Fibroblast of skin of right biceps (primary cell): ENCODE data around the gene CD53.
"Not testable (repeated sequence)": the region's sequence is repeated elsewhere in the genome, so short reads cannot be mapped to it uniquely, and the experiment has no call there.

ENCODE experiments used
- DNase-seq: peaks from one replicate; pipeline ENCODE4 v3.0.0-alpha.2; 2013

CD53 gene, protein sequence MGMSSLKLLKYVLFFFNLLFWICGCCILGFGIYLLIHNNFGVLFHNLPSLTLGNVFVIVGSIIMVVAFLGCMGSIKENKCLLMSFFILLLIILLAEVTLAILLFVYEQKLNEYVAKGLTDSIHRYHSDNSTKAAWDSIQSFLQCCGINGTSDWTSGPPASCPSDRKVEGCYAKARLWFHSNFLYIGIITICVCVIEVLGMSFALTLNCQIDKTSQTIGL

DNA sequence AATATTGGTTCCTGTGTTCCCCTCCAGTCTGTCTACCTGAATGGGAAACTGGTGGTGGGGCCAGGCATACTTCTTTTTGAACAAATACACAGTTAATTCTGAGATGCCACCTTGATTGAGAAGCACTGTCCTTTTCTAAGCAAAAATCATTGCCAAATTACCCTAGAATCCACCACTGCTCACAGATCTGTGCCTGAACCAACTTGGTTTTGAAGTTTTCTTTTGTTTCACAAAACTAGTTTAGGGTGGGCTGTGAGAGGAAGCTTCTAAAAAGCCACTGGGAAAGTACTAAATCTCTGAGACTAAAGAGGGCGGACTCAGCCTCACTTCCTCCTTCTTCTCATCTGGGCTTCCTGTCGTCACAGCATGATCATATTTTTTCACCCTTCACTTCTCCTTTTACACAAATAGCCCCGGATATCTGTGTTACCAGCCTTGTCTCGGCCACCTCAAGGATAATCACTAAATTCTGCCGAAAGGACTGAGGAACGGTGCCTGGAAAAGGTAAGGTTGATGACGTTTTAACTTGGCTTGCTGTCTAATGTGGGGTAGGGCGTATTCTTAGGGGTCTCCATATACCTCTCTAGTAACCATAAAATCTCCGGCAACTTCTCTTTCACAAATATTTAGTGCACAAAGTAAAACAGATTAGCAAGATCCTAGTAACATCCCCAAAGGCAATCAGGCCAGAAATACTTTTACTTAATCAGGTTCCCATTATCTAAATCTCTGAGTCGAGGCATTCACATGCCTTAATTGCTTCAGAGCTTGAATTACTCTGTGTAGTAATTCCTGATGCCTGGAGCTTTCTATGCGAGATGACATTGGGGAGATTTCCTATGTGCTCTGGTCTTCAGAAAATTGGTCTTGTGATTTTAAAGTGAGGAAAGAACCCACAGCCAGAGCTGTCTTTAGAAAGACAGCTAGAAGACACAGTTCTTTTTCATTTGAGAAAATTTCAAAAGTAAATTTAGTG lies at the start of gene CD53:
CD53 (plus strand) TSS at position 404 of the 976 bp plus-strand sequence. CDS start 18,261 bp downstream, outside the sequence.
- DNase-seq = no peak

GRCh38 chr1:110824192-110824591 lies 48.8 kb upstream of the CD53 start:
- no peak for DNase-seq

GRCh38 chr1:110829955-110830553 lies 42.9 kb upstream of the CD53 start:
- DNase-seq = peak; percentile 4

DNA sequence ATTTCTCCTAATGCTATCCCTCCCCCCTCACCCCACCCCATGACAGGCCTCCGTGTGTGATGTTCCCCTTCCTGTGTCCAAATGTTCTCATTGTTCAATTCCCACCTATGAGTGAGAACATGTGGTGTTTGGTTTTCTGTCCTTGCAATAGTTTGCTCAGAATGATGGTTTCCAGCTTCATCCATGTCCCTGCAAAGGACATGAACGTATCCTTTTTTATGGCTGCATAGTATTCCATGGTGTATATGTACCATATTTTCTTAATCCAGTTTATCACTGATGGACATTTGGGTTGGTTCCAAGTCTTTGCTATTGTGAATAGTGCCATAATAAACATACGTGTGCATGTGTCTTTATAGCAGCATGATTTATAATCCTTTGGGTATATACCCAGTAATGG lies 39.2 kb upstream of the CD53 start:
- not testable (repeated sequence) for DNase-seq

DNA sequence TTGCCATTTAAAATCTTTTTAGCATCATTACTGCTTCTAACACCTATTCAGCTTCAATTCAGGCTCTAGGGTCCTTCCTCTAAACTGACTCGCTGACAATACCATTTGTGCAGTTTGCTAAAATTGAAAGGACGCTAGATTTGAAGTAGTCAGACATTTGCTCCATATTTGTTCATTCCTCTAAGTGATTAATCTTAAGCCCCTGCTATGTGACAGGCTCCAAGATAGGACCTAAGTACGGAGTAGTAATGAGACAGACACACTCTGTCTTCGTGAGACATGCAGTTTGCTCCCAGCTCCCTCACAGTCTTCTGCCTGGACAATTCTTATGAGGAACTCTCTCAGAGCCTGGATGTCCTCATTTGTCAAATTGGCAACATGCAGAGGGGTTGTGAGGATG lies 26.1 kb upstream of the CD53 start:
- no peak for DNase-seq

GRCh38 chr1:110850145-110850544 lies 22.8 kb upstream of the CD53 start:
- DNase-seq = no peak

- DNase-seq = no peak
Measured at GRCh38 chr1:110850627-110851026, 22.3 kb upstream of the CD53 start.

DNA sequence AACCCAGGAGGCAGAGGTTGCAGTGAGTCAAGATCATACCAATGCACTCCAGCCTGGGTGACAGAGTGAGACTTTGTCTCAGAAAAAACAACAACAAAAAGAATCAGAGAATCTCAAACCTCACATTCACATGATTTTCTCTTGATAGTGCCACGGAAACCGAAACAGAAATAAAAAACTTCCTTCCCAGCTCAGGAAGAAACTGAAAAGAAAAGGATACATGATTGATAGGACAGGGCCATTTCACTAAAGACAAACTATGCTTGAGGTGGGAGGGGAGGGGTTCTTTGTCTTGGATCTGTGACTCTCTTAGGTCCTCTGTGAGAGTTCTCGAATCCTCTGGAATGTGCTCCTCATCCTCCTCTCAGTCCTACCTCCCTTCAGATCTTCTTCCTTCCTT lies 19.8 kb upstream of the CD53 start:
- DNase-seq = no peak

DNA sequence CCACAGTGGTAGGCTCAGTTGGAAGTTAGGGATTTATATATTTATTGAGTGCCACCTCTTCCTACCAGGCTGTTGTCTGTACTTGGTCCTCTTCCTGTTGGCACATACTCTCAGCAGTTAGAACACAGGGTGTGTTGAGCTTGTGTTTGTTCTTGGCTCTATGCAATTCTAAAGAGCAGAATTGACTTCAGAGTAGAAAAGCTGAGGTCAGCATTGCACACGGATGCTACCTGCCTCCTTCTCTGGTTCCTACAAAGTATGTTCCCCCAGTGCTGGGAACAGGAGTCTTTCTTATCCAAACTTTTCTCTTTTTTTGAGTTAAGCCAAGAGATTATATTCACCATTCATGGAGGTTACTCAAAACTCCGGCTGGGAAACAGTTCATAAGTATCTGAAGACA lies 16.5 kb upstream of the CD53 start:
- DNase-seq = no peak

DNA sequence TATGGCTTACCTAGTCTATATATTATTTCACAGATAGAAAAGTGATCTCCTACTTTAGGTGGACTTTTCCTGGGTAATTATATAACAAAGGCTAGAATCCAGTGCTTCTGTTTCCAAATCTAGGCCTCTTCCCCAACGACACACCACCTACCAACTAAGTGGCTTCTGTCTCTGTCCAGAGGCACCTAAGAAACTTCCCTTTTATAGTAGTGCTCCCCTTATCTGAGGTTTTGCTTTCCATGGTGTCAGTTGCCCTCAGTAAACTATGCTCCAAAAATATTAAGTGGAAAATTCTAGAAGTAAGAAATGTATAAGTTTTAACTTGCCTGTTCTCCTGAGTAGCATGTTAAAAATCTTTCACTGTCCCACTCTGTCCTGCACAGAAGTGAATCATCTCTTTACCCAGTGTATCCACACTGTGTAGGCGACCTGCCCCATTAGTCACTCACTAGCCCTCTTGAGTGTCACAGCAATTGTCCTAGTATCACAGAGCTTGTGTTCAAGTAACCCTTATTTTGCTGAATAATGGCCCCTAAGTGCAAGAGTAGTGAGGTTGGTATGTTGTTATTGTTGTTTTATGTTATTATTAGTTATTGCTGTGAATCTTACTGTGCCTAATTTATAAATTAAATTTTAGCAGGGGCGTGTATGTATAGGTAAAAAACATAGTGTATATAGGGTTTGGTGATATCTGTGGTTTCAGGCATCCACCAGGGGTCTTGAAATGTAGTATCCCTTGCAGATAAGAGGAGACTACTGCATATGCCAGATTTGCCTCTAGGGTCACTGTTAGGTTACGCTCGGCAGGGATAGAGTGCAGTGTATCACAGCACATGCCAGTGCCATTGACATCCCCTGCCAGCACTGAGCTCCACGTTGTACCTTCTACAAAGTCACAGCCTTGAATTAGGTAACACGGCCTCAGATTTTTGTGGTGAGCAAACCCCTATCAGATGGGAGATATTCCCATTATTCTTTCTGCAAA lies 14.7 kb upstream of the CD53 start:
- no peak for DNase-seq

DNA sequence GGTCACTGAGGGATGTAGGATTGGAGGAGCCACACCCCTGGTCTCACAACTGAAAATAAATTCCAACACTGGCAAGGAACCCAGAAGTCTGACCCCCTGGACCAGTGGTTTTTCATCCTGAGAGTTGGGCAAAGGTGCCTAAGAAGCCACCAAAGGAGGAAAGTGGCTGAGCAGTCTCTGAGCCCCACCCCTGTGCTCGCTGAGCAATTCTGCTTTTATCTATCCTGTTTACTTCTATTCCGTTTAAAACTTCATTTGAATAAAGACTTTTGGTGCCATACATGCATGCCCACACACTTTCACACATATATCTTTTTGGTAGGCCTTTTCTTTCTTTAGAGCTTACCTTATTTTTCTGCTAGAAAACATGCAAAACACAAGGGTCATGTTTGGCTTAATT lies 13.9 kb upstream of the CD53 start:
- no peak for DNase-seq

DNA sequence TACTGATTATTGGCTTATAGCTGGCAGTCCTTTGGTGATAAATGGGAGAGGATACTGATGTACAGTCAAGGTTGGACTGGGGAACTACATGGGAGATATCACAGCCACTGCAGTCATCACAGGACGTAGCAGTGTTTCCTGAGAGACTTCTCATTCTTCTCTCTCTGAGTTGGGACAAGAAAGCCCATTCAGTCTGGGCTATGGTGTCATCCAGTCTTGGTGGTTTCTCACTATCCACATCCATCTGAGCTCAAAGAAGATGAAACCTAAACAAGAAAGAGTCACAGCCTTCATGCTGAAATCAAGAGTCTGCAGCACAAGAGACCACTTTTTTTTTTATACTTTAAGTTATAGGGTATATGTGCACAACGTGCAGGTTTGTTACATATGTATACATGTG lies 12.8 kb upstream of the CD53 start:
- DNase-seq = no peak

DNA sequence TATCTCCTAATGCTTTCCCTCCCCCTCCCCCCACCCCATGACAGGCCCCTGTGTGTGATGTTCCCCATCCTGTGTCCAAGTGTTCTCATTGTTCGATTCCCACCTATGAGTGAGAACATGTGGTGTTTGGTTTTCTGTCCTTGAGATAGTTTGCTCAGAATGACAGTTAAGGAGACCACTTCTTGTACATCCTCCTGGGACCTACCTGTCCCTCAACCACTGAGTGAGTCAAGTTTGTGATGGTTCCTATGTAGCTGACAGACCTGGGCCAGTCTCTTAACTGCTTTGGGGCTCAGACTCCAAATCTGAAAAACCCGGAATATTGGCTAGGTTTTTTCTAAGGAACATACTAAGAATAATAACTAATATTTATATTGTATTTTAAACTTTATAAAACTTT lies 12.3 kb upstream of the CD53 start:
- not testable (repeated sequence) for DNase-seq

GRCh38 chr1:110861942-110862341 lies 11.0 kb upstream of the CD53 start:
- DNase-seq = not testable (repeated sequence)

DNA sequence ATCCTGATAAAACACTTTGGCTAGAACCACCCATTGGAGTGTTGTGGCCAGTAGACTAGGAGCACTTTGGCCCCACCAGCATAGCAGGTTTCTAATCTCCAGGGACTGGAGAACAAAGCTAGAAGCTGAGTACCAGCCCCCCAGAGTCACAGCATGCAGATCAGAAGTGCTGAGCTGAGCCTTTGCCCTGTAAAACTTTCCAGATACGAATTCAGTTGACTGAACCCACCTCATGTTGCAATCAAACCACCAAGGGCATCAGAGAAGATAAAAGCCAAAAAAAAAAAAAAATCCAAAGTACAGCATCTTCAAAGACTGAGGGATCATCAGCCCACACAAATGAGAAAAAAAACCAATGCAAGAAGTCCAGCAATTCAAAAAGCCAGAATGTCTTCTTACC lies 8.7 kb upstream of the CD53 start:
- DNase-seq = no peak

- no peak for DNase-seq
Measured at GRCh38 chr1:110870721-110871388, 2.1 kb upstream of the CD53 start.

DNA sequence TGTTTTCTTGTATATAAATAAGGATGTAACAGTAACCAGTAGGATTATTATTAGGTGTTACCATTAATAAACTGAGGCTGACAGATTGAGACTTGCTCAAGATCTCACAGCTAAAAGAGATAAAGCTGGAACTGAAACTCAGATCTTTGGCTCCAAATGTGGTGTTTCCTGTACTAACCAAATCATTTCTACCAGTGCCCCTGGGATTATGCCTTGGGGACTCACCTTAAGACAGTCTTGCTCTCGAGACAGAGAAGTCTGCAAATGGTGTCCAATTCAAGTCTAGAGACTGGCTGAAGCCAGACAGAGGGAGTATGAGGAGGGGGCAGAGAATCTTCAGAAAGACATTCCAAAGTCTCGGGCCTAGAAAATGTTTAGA lies 593 bp upstream of the CD53 start:
- DNase-seq = no peak

- no peak for DNase-seq
Measured at GRCh38 chr1:110873856-110874255, 908 bp downstream of the CD53 start.

DNA sequence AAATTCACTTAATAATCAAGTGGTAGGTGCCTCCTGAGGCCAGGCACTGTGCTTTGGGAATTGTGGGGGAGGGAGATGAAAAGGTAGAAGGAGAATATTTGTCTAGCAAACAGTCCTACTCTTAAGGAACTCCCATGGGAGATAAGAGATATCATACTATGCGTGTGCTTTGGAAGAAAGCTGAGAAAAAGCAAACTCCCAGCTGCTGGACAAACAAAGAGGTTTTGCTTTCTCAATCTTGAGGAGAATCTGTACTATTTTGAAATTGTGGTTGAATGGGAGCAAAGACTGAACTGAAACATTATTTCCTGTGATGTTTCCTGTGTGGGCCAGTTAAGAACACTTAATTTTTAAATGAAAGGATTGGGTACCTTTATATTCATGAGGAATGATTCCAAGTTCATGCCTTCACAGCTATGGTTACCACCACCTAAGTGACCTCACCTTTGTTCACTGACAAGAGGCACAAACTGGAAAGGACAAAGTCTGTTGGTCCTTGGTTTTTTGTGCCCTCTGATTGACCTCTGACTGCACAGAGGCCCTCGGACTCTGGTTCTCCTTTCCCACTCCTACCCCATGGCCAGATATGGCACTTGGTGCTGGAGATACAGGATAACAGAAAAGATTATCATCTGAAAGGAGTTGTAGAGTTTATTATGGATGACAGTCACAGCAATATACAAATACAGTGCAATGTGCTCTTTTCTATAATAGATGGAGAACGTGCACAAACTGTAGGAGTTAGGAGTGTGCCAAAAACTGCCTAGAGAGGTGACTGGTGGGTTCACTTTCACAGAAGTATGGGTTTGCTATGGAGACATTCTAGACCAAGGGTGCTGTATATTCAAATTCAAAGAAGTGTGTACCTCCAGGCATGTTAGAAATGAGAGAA lies 1.6 kb downstream of the CD53 start:
- no peak for DNase-seq

GRCh38 chr1:110875216-110875731 lies 2.3 kb downstream of the CD53 start:
- DNase-seq = no peak
